LoVo (cell line): Measurements from ENCODE around the gene VDAC2.

Source experiments
- DNase-seq: peaks from one replicate; pipeline ENCODE4 v3.0.0-alpha.2; 2016; ENCODE audit warnings: low spot score

VDAC2 gene

GRCh38 chr10:75253281-75254220 lies 43.0 kb downstream of the VDAC2 start:
- DNase-seq: no peak

GRCh38 chr10:75254739-75255138 lies 44.1 kb downstream of the VDAC2 start:
- DNase-seq: no peak

GRCh38 chr10:75260990-75261389 lies 50.4 kb downstream of the VDAC2 start:
- no peak for DNase-seq

- peak; percentile 28 for DNase-seq
These were observed 51.5 kb downstream of the VDAC2 start for GRCh38 chr10:75261813-75262705.

- no peak for DNase-seq
These were observed 53.2 kb downstream of the VDAC2 start for GRCh38 chr10:75263806-75264205.

GRCh38 chr10:75265856-75266255 lies 55.3 kb downstream of the VDAC2 start:
- no peak for DNase-seq

- DNase-seq: no peak
These were observed 56.3 kb downstream of the VDAC2 start for GRCh38 chr10:75266945-75267344.

GRCh38 chr10:75269605-75270004 lies 59.0 kb downstream of the VDAC2 start:
- DNase-seq: no peak

- DNase-seq: no peak
These were observed 61.5 kb downstream of the VDAC2 start for GRCh38 chr10:75272094-75272493.

GRCh38 chr10:75272896-75273295 lies 62.3 kb downstream of the VDAC2 start:
- DNase-seq: no peak

GRCh38 chr10:75276069-75276872 lies 65.7 kb downstream of the VDAC2 start:
- DNase-seq: peak; percentile 75

- no peak for DNase-seq
These were observed 69.6 kb downstream of the VDAC2 start for GRCh38 chr10:75280236-75280635.
